Suprapubic skin (tissue), 4 donors: ENCODE results near the gene NR2E3. TPM values are rescaled to one million over a fixed set of nuclear protein-coding genes. Genes with fewer than 3 reads are reported as not detected.

Experiments used
- DNase-seq, 2 donors: peaks; one replicate each; pipeline ENCODE4 v3.0.0-alpha.2; 2019; ENCODE audit warnings: low spot score in 2 of 2
- H3K27ac ChIP-seq: fragments of 200-600 bp; sonication (generic); one replicate; pipeline ENCODE4 v1.5.1; 2019
- H3K27me3 ChIP-seq: fragments of 200-600 bp; sonication (generic); one replicate; pipeline ENCODE4 v1.5.1; 2019
- H3K36me3 ChIP-seq: fragments of 200-600 bp; sonication (generic); one replicate; pipeline ENCODE4 v1.5.1; 2019
- H3K4me1 ChIP-seq: fragments of 200-600 bp; sonication (generic); one replicate; pipeline ENCODE4 v1.5.1; 2019
- H3K4me3 ChIP-seq: fragments of 200-600 bp; sonication (generic); one replicate; pipeline ENCODE4 v1.5.1; 2019; ENCODE audit warnings: mild to moderate bottlenecking
- H3K9me3 ChIP-seq: fragments of 200-600 bp; sonication (generic); one replicate; pipeline ENCODE4 v1.5.1; 2019
- CTCF ChIP-seq, 2 donors: fragments of 200-600 bp in 1 of 2; fragments of 450-650 bp in 1 of 2; sonication (generic) in 1 of 2; IDR thresholded peaks; one replicate each; pipeline ENCODE4 v1.5.1; 2016 to 2019; ENCODE audit warnings: antibody characterized with exemption in 2 of 2, mild to moderate bottlenecking in 1 of 2, moderate library complexity in 1 of 2
- EP300 ChIP-seq: sonication (generic); formaldehyde crosslinking; IDR thresholded peaks from one replicate; pipeline ENCODE4 v1.6.1; 2017; ENCODE audit warnings: antibody characterized with exemption
- POLR2A ChIP-seq, 2 donors: fragments of 450-650 bp; IDR thresholded peaks; one replicate each; pipeline ENCODE4 v1.6.1; 2017; ENCODE audit warnings: antibody characterized with exemption in 2 of 2, mild to moderate bottlenecking in 2 of 2, moderate library complexity in 2 of 2
- POLR2AphosphoS5 ChIP-seq, 3 donors: sonication (generic); formaldehyde crosslinking; IDR thresholded peaks; one replicate each; pipeline ENCODE4 v1.6.1; 2017; ENCODE audit warnings: antibody characterized with exemption in 3 of 3
- WGBS: methylation state at CpG from one replicate; pipeline ENCODE4 v1.1.5; 2018; 5-methylcytosine and 5-hydroxymethylcytosine counted together
- total RNA-seq, 4 donors: library from RNA; depleted of rRNA; stranded (reverse); fragments of >200 nt; gene quantifications; one replicate each; pipeline ENCODE4 v1.1.0, GENCODE V29; 2016

The NR2E3 gene
- total RNA-seq, 4 donors from 2014 or later = 0.48 TPM; not detected in 3

DNA sequence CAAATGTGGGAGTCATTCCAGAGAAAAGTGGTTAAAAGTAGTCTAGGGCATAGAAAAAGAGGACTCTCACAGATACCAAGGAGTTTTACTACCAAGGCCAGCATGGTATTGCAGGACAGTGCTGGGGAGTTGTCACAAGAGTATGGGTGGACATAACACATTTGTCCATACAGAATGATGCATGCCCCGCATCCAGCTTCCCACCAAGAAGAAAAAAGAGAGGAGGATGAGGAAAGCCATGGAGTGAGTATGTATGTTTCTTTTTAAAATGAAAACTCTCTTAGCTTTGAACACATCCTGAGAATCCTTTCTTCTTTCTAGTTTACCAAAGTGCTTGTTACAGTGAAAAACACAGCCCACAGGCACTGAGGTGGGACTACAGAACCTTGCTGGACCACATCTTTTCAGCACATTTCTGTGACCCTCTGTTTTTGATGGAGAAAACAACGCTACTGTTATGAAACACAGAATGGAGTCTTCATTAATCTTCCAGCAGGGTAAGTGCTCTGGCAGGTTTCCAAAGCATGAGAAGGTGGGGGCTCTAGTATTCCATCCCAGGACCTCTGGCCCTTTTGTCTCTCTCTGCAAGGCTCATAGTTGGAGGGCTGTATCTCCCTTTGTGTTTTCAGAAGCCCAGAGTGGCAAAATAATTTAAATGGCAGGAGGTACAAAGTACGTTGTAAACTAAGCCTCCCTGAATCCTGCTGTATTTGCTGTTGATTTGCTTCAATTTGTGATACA is 12.7 kb downstream of the NR2E3 start:
- TF ChIP-seq POLR2AphosphoS5 (IDR thresholded peaks at IDR 0.05) = no peak
- no peak for TF ChIP-seq POLR2A (IDR thresholded peaks at IDR 0.05)
- no peak for TF ChIP-seq EP300
- no peak for TF ChIP-seq CTCF (IDR thresholded peaks at IDR 0.05)
- 92% methylated on average over 3 of the region's 3 CpGs for WGBS
- peaks cover 62% of the 10 kb centered on the region for H3K36me3 ChIP-seq

DNA sequence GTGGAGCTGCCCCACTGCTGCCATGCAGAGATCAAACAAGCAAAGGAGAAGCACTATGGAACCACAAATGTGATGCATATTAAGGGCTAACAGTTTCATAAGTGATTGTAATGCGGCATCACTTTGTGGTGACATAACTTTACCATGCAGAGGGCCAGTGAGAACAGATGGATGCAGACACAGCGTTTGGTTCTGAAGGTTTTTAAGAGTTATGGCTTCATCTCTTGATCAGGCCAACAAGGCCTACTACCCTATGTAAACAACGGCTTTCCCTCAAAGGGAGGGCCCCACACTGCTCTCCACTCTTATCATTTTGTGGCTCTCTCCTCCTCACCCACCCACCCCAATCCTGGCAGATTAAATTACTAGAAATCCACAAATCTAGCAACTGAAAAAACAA is 13.4 kb downstream of the NR2E3 start:
- TF ChIP-seq POLR2AphosphoS5 (IDR thresholded peaks at IDR 0.05) (no peak), EP300 (no peak), POLR2A (IDR thresholded peaks at IDR 0.05) (no peak), CTCF (IDR thresholded peaks at IDR 0.05) (no peak)
- 75% methylated on average over 3 of the region's 3 CpGs for whole genome bisulfite sequencing
- H3K27ac ChIP-seq = no peak overlapping the region
- no peak overlapping the region for H3K4me3 ChIP-seq
- no peaks in the 10 kb centered on the region for H3K27me3 ChIP-seq
- peaks cover 29% of the 10 kb centered on the region for H3K9me3 ChIP-seq
- no peak for DNase-seq
- H3K4me1 ChIP-seq = no peaks in the 10 kb centered on the region
- H3K36me3 ChIP-seq = peaks cover 69% of the 10 kb centered on the region

More for the DNA sequence above, 12.7 kb downstream of the NR2E3 start:
- Histone ChIP-seq H3K27ac (no peak overlapping the region), H3K27me3 (no peaks in the 10 kb centered on the region), H3K4me3 (no peak overlapping the region), H3K9me3 (peaks cover 29% of the 10 kb centered on the region), H3K4me1 (no peaks in the 10 kb centered on the region)
- DNase-seq = no peak

GRCh38 chr15:71825021-71825730 is 14.8 kb downstream of the NR2E3 start:
- no peak for TF ChIP-seq EP300
- TF ChIP-seq CTCF (IDR thresholded peaks at IDR 0.05) = no peak
- TF ChIP-seq POLR2A (IDR thresholded peaks at IDR 0.05) = no peak
- no peak for TF ChIP-seq POLR2AphosphoS5 (IDR thresholded peaks at IDR 0.05)

DNA sequence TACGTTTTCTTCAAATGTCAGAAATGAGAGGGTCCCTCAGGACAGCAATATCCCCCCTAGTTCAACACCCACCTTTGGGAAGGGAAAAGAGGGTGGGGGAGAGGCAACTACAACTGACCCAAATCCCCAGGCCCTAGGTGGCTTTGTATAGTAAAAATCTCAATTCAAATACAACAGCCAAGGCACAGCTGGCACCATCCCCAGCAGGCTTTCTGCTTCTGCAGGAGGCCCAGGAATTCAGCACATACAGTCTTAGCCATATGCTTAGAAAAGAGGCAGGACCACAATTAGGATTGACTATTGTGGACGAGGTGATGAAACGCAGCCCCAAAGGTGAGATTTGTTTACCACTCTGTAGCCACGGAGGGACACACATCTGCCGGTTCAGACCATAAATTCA is 15.8 kb downstream of the NR2E3 start:
- Histone ChIP-seq H3K4me1 (no peaks in the 10 kb centered on the region), H3K9me3 (peaks cover 26% of the 10 kb centered on the region), H3K36me3 (peaks cover 87% of the 10 kb centered on the region), H3K27ac (no peak overlapping the region), H3K4me3 (no peak overlapping the region), H3K27me3 (no peaks in the 10 kb centered on the region)
- no peak for DNase-seq
- WGBS = 78% methylated on average over 5 of the region's 5 CpGs
- no peak for TF ChIP-seq POLR2A (IDR thresholded peaks at IDR 0.05)
- no peak for TF ChIP-seq CTCF (IDR thresholded peaks at IDR 0.05)
- TF ChIP-seq POLR2AphosphoS5 (IDR thresholded peaks at IDR 0.05) = no peak

More at GRCh38 chr15:71825021-71825730, 14.8 kb downstream of the NR2E3 start:
- DNase-seq = no peak
- Histone ChIP-seq H3K27me3 (no peaks in the 10 kb centered on the region), H3K4me1 (no peaks in the 10 kb centered on the region), H3K4me3 (no peak overlapping the region), H3K27ac (no peak overlapping the region), H3K36me3 (peaks cover 83% of the 10 kb centered on the region), H3K9me3 (peaks cover 29% of the 10 kb centered on the region)
- WGBS = 88% methylated on average over 4 of the region's 4 CpGs

DNA sequence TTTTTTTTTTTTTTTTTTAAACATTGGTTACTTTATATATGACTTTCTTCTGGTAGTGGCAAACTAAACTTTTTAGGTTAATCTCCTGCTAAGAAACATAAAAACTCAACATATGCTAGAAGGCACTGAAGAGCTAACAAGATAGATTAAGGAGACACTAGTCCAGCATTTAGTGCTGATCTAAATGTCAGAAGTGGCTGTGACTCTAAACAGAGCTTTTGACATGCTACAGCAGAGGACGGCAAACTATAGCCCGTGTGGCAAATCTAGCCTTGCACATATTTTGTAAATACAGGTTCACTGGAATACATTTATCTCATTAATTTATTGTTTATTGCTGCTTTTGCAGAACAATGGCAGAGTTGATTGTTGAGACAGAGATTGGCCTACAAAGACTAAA is 20.6 kb downstream of the NR2E3 start:
- Histone ChIP-seq H3K9me3 (no peaks in the 10 kb centered on the region), H3K27ac (no peak overlapping the region), H3K4me1 (no peaks in the 10 kb centered on the region), H3K4me3 (no peak overlapping the region), H3K27me3 (no peaks in the 10 kb centered on the region), H3K36me3 (peaks cover 50% of the 10 kb centered on the region)
- WGBS = 88% methylated on average over 2 of the region's 2 CpGs
- no peak for TF ChIP-seq POLR2A (IDR thresholded peaks at IDR 0.05)
- TF ChIP-seq POLR2AphosphoS5 (IDR thresholded peaks at IDR 0.05) = no peak
- TF ChIP-seq CTCF (IDR thresholded peaks at IDR 0.05) = no peak
- TF ChIP-seq EP300 = no peak
- no peak for DNase-seq
